HepG2 (cell line): ENCODE data around the gene ZWILCH. TPM values are rescaled to one million over a fixed set of nuclear protein-coding genes. Genes with fewer than 3 reads are reported as not detected.

Source experiments
- ATAC-seq: fragments of 200-7000 bp; cut with Tn5 transposase; 3 replicates; pipeline ENCODE4 v1.9.1; 2020; ENCODE audit warnings: mild to moderate bottlenecking, moderate library complexity
- BruUV-seq: library from RNA; stranded (reverse); fragments of 400-500 nt; replicated peaks from 2 replicates; lab custom pipeline; 2021; lab: Mats Ljungman, UMichigan
- CTCF ChIA-PET: fragments of 300-600 bp; formaldehyde crosslinking; extraction: SDS; loops from one replicate; lab custom pipeline; 2021; ENCODE audit warnings: low total read pairs, inconsistent platforms, low intra/inter-chr PET ratio; lab: Yijun Ruan, JAX
- POLR2A ChIA-PET: fragments of 350-600 bp; sonication (Branson Sonifier 250); formaldehyde crosslinking; loops from one replicate; lab custom pipeline; 2020; ENCODE audit warnings: antibody characterized with exemption, inconsistent platforms; lab: Yijun Ruan, JAX
- DNase-seq: peaks from one replicate; pipeline ENCODE4 v3.0.0-alpha.2; 2015; ENCODE audit warnings: low spot score
- FAIRE-seq: peaks from 3 replicates; lab custom pipeline; 2011; peaks lifted over from hg19 to GRCh38; lab: Jason Lieb, UNC
- H2AFZ ChIP-seq: one replicate; pipeline ENCODE4 v1.6.1; 2011; ENCODE audit warnings: low read length, inconsistent platforms
- H3K27ac ChIP-seq: fragments of 300-600 bp; 3 replicates; pipeline ENCODE4 v1.8.0; 2011; ENCODE audit warnings: mixed run types, mild to moderate bottlenecking, mixed read lengths, low read length, inconsistent platforms; ENCODE audit not compliant: insufficient read depth; ENCODE audit errors: extremely low read length
- H3K27me3 ChIP-seq, 2 experiments: fragments of 200-600 bp in 1 of 2; 2 replicates in 1 of 2; 3 replicates in 1 of 2; pipeline versions ENCODE4 v1.6.0 to v1.8.0; 2011; ENCODE audit warnings: low read length in 2 of 2, mild to moderate bottlenecking in 2 of 2, moderate library complexity in 2 of 2, inconsistent platforms in 1 of 2; ENCODE audit not compliant: insufficient read depth in 2 of 2, control insufficient read depth in 1 of 2
- H3K36me3 ChIP-seq, 2 experiments: fragments of 200-600 bp in 1 of 2; replicated peaks in 1 of 2; 2 replicates in 1 of 2; 3 replicates in 1 of 2; pipeline versions ENCODE4 v1.5.1 to v1.8.0; 2011; ENCODE audit warnings: low read length in 2 of 2, inconsistent platforms in 1 of 2; ENCODE audit not compliant: insufficient read depth in 2 of 2, control insufficient read depth in 1 of 2
- H3K4me1 ChIP-seq: 2 replicates; pipeline ENCODE4 v1.5.1; 2012; ENCODE audit warnings: low read length, inconsistent platforms; ENCODE audit not compliant: insufficient read depth
- H3K4me2 ChIP-seq: 2 replicates; pipeline ENCODE4 v1.6.0; 2011; ENCODE audit warnings: low read depth, low read length, inconsistent platforms
- H3K4me3 ChIP-seq, 3 experiments: fragments of 200-600 bp in 1 of 3; sonication (generic), shearing (Covaris generic) in 1 of 3; replicated peaks in 1 of 3; 2 replicates each; pipeline ENCODE4 v1.5.1; 2011 to 2016; ENCODE audit warnings: low read length in 3 of 3, inconsistent platforms in 2 of 3, low read depth in 2 of 3, mild to moderate bottlenecking in 2 of 3, control low read depth in 1 of 3, mixed read lengths in 1 of 3; ENCODE audit not compliant: insufficient read depth in 1 of 3
- H3K79me2 ChIP-seq: one replicate; pipeline ENCODE4 v1.6.1; 2011; ENCODE audit warnings: low read length, inconsistent platforms; ENCODE audit not compliant: insufficient read depth
- H3K9ac ChIP-seq: 2 replicates; pipeline ENCODE4 v1.6.0; 2011; ENCODE audit warnings: mild to moderate bottlenecking, low read depth, low read length, inconsistent platforms; ENCODE audit not compliant: insufficient read depth
- H3K9me3 ChIP-seq: 2 replicates; pipeline ENCODE4 v1.5.1; 2012; ENCODE audit warnings: mild to moderate bottlenecking, low read length
- H4K20me1 ChIP-seq: 2 replicates; pipeline ENCODE4 v1.6.0; 2011; ENCODE audit warnings: inconsistent platforms, mild to moderate bottlenecking, low read length, moderate library complexity; ENCODE audit not compliant: insufficient read depth
- FOXA1 ChIP-seq, 2 experiments: fragments of 450-650 bp in 1 of 2; sonication (generic) in 1 of 2; formaldehyde crosslinking in 1 of 2; IDR thresholded peaks; 2 replicates each; pipeline versions ENCODE4 v1.4.0 to v1.6.1; 2016 to 2020; ENCODE audit warnings: missing genetic modification reagents in 1 of 2
- HNRNPH1 ChIP-seq: fragments of 200-400 bp; formaldehyde crosslinking; optimal IDR thresholded peaks from 2 replicates; pipeline ENCODE3; 2017; ENCODE audit warnings: mild to moderate bottlenecking, low read depth, low read length
- NFIB ChIP-seq: sonication (generic); formaldehyde crosslinking; IDR thresholded peaks from 2 replicates; pipeline ENCODE4 v1.9.0; 2021; ENCODE audit warnings: missing genetic modification reagents, mild to moderate bottlenecking, borderline replicate concordance
- RFXAP ChIP-seq: sonication (generic); formaldehyde crosslinking; IDR thresholded peaks from 2 replicates; pipeline ENCODE4 v1.4.0; 2020; ENCODE audit warnings: missing genetic modification reagents, borderline replicate concordance
- SMARCE1 ChIP-seq: fragments of 450-650 bp; IDR thresholded peaks from 2 replicates; pipeline ENCODE4 v1.6.1; 2017; ENCODE audit warnings: borderline replicate concordance
- ZHX2 ChIP-seq, 2 experiments: sonication (generic) in 1 of 2; formaldehyde crosslinking in 1 of 2; IDR thresholded peaks; 2 replicates each; pipeline versions ENCODE4 v1.6.1 to v1.9.0; 2014 to 2022; ENCODE audit warnings: antibody characterized with exemption in 1 of 2, borderline replicate concordance in 1 of 2, inconsistent platforms in 1 of 2, low read depth in 1 of 2, missing genetic modification reagents in 1 of 2
- ZMAT5 ChIP-seq: sonication (generic); formaldehyde crosslinking; IDR thresholded peaks from 2 replicates; pipeline ENCODE4 v1.5.0; 2020; ENCODE audit warnings: mild to moderate bottlenecking, low read depth, missing genetic modification reagents, borderline replicate concordance
- ZNF207 ChIP-seq: fragments of 450-650 bp; IDR thresholded peaks from 2 replicates; pipeline ENCODE4 v1.6.1; 2016; ENCODE audit warnings: antibody characterized with exemption, borderline replicate concordance
- ZNF256 ChIP-seq: sonication (generic); formaldehyde crosslinking; conservative IDR thresholded peaks from 2 replicates; pipeline ENCODE4 v1.4.0; 2020; ENCODE audit warnings: missing genetic modification reagents
- ZNF737 ChIP-seq: sonication (generic); formaldehyde crosslinking; IDR thresholded peaks from 2 replicates; pipeline ENCODE4 v1.5.0; 2020; ENCODE audit warnings: missing genetic modification reagents, mild to moderate bottlenecking, borderline replicate concordance
- WGBS: methylation state at CpG from one replicate; pipeline ENCODE4 v1.1.6; 2017; ENCODE audit warnings: low lambda C conversion rate; 5-methylcytosine and 5-hydroxymethylcytosine counted together
- in situ Hi-C: cut with HindIII; loops from 2 replicates; pipeline ENCODE4 v1.10.0; 2017; ENCODE audit warnings: low pct_unique_long_range_greater_than_20kb; ENCODE audit not compliant: extremely low pct_ligation_motif_present
- intact Hi-C: fragments of 100-400 bp; cut with micrococcal nuclease; formaldehyde crosslinking; loops from one replicate; pipeline ENCODE4 v1.10.0; 2022; ENCODE audit not compliant: unreplicated experiment
- polyA plus RNA-seq, 8 experiments: library from polyadenylated mRNA; depleted of rRNA in 3 of 8; stranded (reverse) in 7 of 8; unstranded in 1 of 8; fragments of >200 nt; fragmentation: Illumina TruSeq in 4 of 8; extraction: Trizol in 4 of 8; gene quantifications; 2 replicates each; pipeline versions ENCODE4 v1.2.1 to v1.2.3, GENCODE V29; 2011 to 2016; ENCODE audit warnings: low read depth in 4 of 8, missing spikeins in 1 of 8, mixed read lengths in 1 of 8; ENCODE audit not compliant: insufficient read depth in 1 of 8
- total RNA-seq, 5 experiments: library from RNA; depleted of rRNA; stranded (reverse); fragments of >200 nt; fragmentation: Illumina TruSeq; extraction: Trizol; gene quantifications; 2 replicates each; pipeline ENCODE4 v1.2.3, GENCODE V29; 2016; ENCODE audit warnings: low read depth in 1 of 5

The ZWILCH gene
- total and polyA plus RNA-seq, 2 of the 13 experiments (the other 11 are each of a cell fraction or from before 2014, with no cell fraction given), result 9.5 to 27.8 TPM

- TF ChIP-seq ZHX2 (IDR thresholded peaks at IDR 0.05; ENCODE audit: low read depth) (no peak), ZHX2 (CRISPR knock-in tag; IDR thresholded peaks at IDR 0.05; ENCODE audit: borderline replicate concordance) (no peak), SMARCE1 (no peak), ZNF256 (CRISPR knock-in tag) (no peak), NFIB (no peak)
Observed at GRCh38 chr15:66505818-66506217, 692 bp downstream of the ZWILCH start (continued).

GRCh38 chr15:66508293-66508883 is 3.3 kb downstream of the ZWILCH start:
- Histone ChIP-seq H3K27me3 (peaks cover 0 to 5% of the 10 kb centered on the region in 2 experiments; a peak in 1 of 5 replicates), H3K4me1 (peaks cover 19% of the 10 kb centered on the region), H3K36me3 (no peaks in the 10 kb centered on the region), H3K9ac (no peak overlapping the region), H2AFZ (no peak overlapping the region), H3K79me2 (peaks cover 35% of the 10 kb centered on the region), H3K27ac (no peak overlapping the region), H3K4me2 (no peak overlapping the region), H3K9me3 (no peaks in the 10 kb centered on the region), H4K20me1 (peaks cover 4% of the 10 kb centered on the region), H3K4me3 (no peak overlapping the region)
- intact Hi-C loops (loop anchor here (5.0 kb wide), 1 partner anchor 59 kb away; the partner anchor contains the start of gene LCTL), in situ Hi-C loops (no loop called here)
- 96% methylated on average over 3 of the region's 3 CpGs for WGBS
- CTCF ChIA-PET, result no interaction called here
- no peak for DNase-seq
- no peak for FAIRE-seq
- no peak for ATAC-seq
- no TSS peak for BruUV-seq
- POLR2A ChIA-PET, result no interaction called here
- no peak for TF ChIP-seq HNRNPH1
- TF ChIP-seq ZNF737 (CRISPR knock-in tag), result no peak
- no peak for TF ChIP-seq ZMAT5 (CRISPR knock-in tag)
- no peak for TF ChIP-seq ZNF207
- no peak for TF ChIP-seq RFXAP
- TF ChIP-seq FOXA1 (IDR thresholded peaks at IDR 0.05), result no peak
- TF ChIP-seq FOXA1 (CRISPR knock-in tag; IDR thresholded peaks at IDR 0.05), result no peak
